Fibroblast of villous mesenchyme (primary cell): ENCODE results near the gene DYRK4. TPM values are rescaled to one million over a fixed set of nuclear protein-coding genes. Genes with fewer than 3 reads are reported as not detected.

Experiments
- DNase-seq: peaks from one replicate; pipeline ENCODE4 v3.0.0-alpha.2; 2010; ENCODE audit warnings: low read depth
- H3K4me3 ChIP-seq: 2 replicates; pipeline ENCODE4 v1.5.1; 2011; ENCODE audit warnings: low read depth, mild to moderate bottlenecking, low read length
- CTCF ChIP-seq: IDR thresholded peaks from 2 replicates; pipeline ENCODE4 v1.5.1; 2012; ENCODE audit warnings: low read depth, mild to moderate bottlenecking, low read length; ENCODE audit not compliant: insufficient read depth
- total RNA-seq: library from RNA; depleted of rRNA; stranded (reverse); fragments of >200 nt; gene quantifications from 2 replicates; pipeline ENCODE4 v1.2.3, GENCODE V29; 2012

The DYRK4 gene
- total RNA-seq, 1 donor: 39.3 TPM

DNA sequence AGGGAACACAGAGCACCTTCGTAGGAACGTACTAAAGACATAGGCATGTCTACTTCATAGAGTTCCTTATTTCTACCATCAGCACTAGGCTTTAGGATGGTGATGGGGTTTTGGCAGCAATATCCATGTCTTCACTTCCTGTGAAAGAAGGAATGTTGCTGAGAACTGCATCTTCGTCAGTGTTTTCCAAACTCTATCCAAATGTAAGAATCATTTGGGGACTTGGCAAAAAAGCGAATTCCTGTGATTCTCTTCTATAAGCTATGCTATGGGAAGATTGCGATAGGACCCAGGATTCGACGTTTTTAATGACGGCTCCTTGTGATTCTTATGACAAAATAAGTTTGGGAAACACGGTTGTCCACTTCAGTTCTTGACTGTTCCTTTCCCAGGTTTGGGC lies 47.1 kb downstream of the DYRK4 start:
- TF ChIP-seq CTCF: no peak
- no peak for DNase-seq
- no peak overlapping the region for H3K4me3 ChIP-seq

- DNase-seq: no peak
- no peak for TF ChIP-seq CTCF
- no peak overlapping the region for H3K4me3 ChIP-seq
These were observed 48.5 kb downstream of the DYRK4 start for GRCh38 chr12:4610481-4610880.

- H3K4me3 ChIP-seq: no peak overlapping the region
- no peak for TF ChIP-seq CTCF
- no peak for DNase-seq
These were observed 53.7 kb downstream of the DYRK4 start for GRCh38 chr12:4615667-4616066.

DNA sequence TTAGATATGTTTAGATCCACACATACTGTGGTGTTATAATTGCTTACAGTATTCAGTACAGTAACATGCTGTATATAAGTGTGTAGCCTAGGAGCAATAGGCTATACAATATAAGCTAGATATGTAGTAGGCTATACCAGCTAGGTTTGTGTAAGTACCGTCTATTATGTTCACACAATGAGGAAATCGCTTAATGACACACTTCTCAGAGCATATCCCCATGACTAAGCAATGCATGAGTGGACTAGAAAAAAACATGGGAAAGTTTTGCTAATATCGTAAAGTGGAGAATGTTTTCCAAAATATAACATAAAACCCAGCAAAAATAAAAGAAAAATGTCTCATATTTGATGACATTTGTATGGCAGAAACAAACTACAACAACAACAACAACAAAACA lies 59.5 kb downstream of the DYRK4 start:
- TF ChIP-seq CTCF: no peak
- DNase-seq: no peak
- H3K4me3 ChIP-seq: no peak overlapping the region

- no peak overlapping the region for H3K4me3 ChIP-seq
- TF ChIP-seq CTCF: no peak
- no peak for DNase-seq
These were observed 64.5 kb downstream of the DYRK4 start for GRCh38 chr12:4626543-4626942.

DNA sequence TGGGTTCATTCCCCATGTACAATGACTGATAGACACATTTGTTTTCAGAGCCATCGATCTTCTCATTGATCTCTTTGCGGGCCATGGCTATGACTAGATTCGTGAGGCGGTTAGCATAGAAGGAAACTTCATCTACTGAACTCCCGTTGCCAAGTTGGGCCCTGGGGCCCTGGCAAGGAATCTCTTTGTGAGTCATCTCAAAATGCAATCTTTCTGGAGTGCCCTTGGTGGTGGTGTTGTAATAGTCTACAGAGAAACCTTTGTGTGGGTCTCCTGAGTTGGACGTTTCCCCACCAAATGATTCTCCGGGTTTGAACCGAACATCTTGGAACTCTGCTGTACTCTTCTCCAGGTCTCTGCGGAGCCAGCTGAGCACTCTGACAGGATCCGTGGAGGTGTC lies 66.4 kb downstream of the DYRK4 start:
- no peak for DNase-seq
- no peak overlapping the region for H3K4me3 ChIP-seq
- no peak for TF ChIP-seq CTCF

DNA sequence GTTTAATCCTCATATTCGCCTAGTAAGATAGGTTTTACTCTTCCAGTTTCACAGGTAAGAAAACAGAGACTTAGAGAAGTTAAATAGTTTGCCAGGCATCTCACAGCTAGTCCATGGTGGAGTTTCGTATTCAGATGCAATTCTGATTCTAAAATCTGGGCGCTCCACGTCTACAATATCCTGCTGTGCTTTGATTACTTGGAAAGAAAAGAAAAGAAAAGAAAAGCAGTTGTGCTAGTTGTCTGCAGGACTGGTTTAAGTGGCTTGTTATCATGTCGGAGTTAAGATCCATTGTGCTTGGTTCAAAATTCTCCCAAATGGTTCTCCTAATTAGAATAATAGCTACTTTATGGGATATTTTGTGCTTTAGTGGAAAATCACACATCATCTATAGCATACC lies 68.3 kb downstream of the DYRK4 start:
- no peak for DNase-seq
- TF ChIP-seq CTCF: no peak
- H3K4me3 ChIP-seq: no peak overlapping the region
